Measurements from ENCODE around the gene HDC.

Gene HDC

DNA sequence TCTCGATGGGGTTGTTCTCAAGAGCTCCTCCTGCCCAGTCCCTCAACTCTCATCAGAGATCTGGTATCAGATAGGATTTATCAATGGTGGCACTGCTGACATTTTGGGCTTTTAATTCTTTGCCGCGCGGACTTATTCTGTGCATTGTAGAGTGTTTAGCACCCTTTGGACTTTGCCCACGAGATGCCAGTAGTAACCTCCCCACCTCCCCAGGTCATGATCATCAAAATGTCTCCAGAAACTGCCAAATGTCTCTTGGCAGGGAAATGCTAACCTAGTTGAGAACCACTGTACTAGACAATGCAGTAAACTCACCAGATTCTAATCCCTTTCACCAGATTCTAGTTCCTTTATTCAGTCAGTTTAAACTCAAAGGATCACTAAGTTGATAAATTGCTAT, 59.5 kb downstream of the HDC start:
- DNase-seq (ENCODE audit: extremely low spot score): no peak
- CTCF ChIA-PET: no interaction called here
- POLR2A ChIA-PET: no interaction called here
- TF ChIP-seq LEF1 (IDR thresholded peaks at IDR 0.05; ENCODE audit: borderline replicate concordance) (no peak), FOXA1 (IDR thresholded peaks at IDR 0.05) (no peak), SP1 (IDR thresholded peaks at IDR 0.05) (no peak)

DNA sequence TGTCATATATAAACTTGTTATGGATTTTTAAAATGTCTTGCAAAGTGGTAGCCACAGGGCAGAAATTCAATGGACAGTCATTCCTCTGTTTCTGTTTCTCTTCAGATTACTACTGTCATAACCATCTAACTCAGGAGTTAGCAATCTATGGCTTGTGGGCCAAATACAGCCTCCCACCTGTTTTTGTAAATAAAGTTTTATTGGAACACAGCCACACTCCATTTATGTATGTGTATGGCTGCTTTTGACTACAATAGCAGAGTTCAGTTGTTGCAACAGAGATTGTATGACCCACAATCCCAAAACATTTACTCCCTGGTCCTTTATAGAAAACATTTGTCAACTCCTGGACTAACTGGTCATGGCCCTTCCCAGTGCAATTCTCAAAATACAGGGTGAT, 63.5 kb downstream of the HDC start:
- TF ChIP-seq, protein P1, sequence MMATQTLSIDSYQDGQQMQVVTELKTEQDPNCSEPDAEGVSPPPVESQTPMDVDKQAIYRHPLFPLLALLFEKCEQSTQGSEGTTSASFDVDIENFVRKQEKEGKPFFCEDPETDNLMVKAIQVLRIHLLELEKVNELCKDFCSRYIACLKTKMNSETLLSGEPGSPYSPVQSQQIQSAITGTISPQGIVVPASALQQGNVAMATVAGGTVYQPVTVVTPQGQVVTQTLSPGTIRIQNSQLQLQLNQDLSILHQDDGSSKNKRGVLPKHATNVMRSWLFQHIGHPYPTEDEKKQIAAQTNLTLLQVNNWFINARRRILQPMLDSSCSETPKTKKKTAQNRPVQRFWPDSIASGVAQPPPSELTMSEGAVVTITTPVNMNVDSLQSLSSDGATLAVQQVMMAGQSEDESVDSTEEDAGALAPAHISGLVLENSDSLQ (IDR thresholded peaks at IDR 0.05): no peak
- TF ChIP-seq FOXK2 (IDR thresholded peaks at IDR 0.05): no peak
- no peak for TF ChIP-seq ARNT (IDR thresholded peaks at IDR 0.05)
- TF ChIP-seq SUZ12 (IDR thresholded peaks at IDR 0.05): no peak
- CTCF ChIA-PET: no interaction called here

DNA sequence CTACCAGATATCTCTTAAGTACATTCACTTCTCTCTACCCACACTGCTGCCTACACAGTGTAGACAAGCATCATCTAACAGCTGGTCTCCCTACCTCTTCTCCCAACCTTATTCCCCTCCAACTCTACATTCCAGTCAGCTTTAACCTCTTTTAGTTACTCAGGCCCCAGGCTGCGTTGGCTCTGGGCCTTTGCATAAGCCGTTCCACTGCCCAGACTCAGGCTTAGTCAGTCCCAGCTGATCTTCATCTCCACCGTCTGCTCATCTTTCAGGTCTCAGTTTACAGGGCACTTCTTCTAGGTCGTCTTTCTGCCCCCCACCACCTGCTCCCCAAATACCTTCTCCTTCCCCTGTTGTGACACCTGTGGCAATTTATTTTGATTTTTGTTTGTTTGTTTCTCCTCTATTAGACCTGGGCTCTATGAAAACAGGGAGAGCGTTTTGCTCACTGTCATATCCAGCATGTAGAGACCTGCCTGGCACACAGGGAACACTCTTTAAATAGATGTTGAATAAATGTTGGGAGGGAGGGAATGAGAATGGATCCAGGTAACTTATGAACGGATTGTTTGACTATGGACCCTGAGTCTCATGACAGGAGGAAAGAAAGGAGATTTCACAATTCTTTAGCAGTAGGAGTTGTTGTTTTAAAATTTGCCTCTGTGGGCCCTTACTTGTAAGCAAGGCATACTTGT, 72.5 kb downstream of the HDC start:
- CTCF ChIA-PET: interaction anchor here (0.6 to 1.1 kb wide), 2 partner anchors 8 to 370 kb away, joined by 3 read pairs; no protein-coding TSS in a partner anchor
- POLR2A ChIA-PET: no interaction called here
- no peak for DNase-seq (ENCODE audit: extremely low spot score)
- TF ChIP-seq, protein P1 (IDR thresholded peaks at IDR 0.05): no peak
- no peak for TF ChIP-seq HDGF (IDR thresholded peaks at IDR 0.05; ENCODE audit: borderline replicate concordance)
- TF ChIP-seq CTBP1 (IDR thresholded peaks at IDR 0.05; ENCODE audit: borderline replicate concordance): no peak
- no peak for TF ChIP-seq SP1 (IDR thresholded peaks at IDR 0.05)
- TF ChIP-seq BHLHE40 (IDR thresholded peaks at IDR 0.05; ENCODE audit: borderline replicate concordance): no peak
- TF ChIP-seq NFRKB (IDR thresholded peaks at IDR 0.05): no peak
- no peak for TF ChIP-seq FOXM1 (IDR thresholded peaks at IDR 0.05; ENCODE audit: borderline replicate concordance)
- no peak for TF ChIP-seq SUZ12 (IDR thresholded peaks at IDR 0.05)
- TF ChIP-seq FOXA1 (IDR thresholded peaks at IDR 0.05): no peak
- no peak for TF ChIP-seq L3MBTL2 (conservative IDR thresholded peaks at IDR 0.05)
- TF ChIP-seq LEF1 (IDR thresholded peaks at IDR 0.05; ENCODE audit: borderline replicate concordance): no peak
- TF ChIP-seq FOXK2 (IDR thresholded peaks at IDR 0.05): no peak

More for the DNA sequence above, 63.5 kb downstream of the HDC start:
- POLR2A ChIA-PET: no interaction called here
- no peak for DNase-seq (ENCODE audit: extremely low spot score)

DNA sequence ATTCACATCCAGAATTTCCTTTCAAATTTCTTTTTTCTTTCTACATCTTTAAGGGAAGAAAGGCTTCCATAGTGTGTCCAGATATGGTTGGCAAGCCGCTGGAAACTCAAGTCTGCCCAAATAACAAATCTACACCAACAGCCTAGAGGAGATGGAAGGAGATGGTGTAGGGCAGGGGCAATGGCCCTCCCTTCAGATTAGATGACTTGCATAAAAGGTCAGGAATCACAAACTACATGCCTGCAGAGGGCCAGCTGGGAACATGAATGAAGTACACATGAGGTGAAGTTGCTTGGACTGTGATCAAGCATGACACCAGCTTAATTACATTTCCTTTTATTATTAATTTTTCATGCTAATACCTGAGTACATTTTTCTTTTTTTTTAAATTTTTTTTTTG, 73.4 kb downstream of the HDC start:
- ChIA-PET CTCF (no interaction called here), POLR2A (no interaction called here)
- TF ChIP-seq BHLHE40 (IDR thresholded peaks at IDR 0.05; ENCODE audit: borderline replicate concordance) (no peak), L3MBTL2 (conservative IDR thresholded peaks at IDR 0.05) (no peak), ZNF384 (IDR thresholded peaks at IDR 0.05) (no peak), NFRKB (IDR thresholded peaks at IDR 0.05) (no peak), FOXA1 (IDR thresholded peaks at IDR 0.05) (no peak), FOXK2 (IDR thresholded peaks at IDR 0.05) (no peak), HDGF (IDR thresholded peaks at IDR 0.05; ENCODE audit: borderline replicate concordance) (no peak), ARNT (IDR thresholded peaks at IDR 0.05) (no peak), FOXM1 (IDR thresholded peaks at IDR 0.05; ENCODE audit: borderline replicate concordance) (no peak), TARDBP (IDR thresholded peaks at IDR 0.05) (no peak), LEF1 (IDR thresholded peaks at IDR 0.05; ENCODE audit: borderline replicate concordance) (no peak), SP1 (IDR thresholded peaks at IDR 0.05) (no peak), SUZ12 (IDR thresholded peaks at IDR 0.05) (no peak), CTBP1 (IDR thresholded peaks at IDR 0.05; ENCODE audit: borderline replicate concordance) (no peak), ELF4 (IDR thresholded peaks at IDR 0.05) (no peak)
- TF ChIP-seq, protein P1 (IDR thresholded peaks at IDR 0.05): no peak
- no peak for DNase-seq (ENCODE audit: extremely low spot score)
